CD4-positive, alpha-beta T cell treated with Interleukin-21 for 1 hour (primary cell): ENCODE measurements around the gene SLC5A5.

Source experiments
- DNase-seq: peaks from one replicate; pipeline ENCODE4 v3.0.0-alpha.2; 2020

The SLC5A5 gene

DNA sequence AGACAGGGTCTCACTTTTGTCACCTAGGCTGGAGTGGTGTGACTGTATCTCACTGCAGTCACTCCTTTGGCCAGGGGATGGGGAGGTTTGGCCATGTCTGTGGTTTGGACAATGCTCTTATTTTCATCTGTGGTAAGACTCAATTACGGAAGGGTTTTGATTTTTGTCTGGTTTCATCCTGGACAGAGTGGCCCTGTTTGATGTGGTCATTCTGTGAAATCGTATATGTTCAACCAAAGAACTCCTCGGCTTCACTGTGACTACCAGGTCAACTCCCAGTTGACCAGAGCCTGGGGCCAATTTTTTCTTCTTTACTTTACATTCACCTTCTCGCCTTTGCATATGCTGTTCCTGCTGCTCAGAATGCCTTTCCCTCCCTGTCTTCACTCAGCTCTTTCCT is 54.3 kb downstream of the SLC5A5 start:
- no peak for DNase-seq

DNA sequence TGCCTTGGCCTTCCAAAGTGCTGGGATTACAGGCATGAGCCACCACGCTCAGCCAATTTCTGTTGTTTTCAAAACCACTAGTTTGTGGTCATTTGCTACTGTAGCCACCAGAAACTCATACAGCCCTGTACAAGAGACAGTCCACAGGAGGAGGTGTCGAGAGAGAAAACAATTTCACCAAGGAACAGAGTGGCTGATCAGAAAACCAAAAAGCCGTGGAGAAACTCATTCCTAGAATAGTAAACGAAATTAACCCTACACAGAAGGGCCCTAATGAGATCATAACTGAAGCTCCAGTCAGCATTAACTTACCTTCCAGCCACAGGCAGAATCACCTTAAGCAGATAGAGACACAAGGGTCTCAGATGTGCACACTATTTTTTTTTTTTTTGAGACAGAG is 57.3 kb downstream of the SLC5A5 start:
- no peak for DNase-seq

GRCh38 chr19:17931532-17932191 is 59.9 kb downstream of the SLC5A5 start:
- DNase-seq = no peak

DNA sequence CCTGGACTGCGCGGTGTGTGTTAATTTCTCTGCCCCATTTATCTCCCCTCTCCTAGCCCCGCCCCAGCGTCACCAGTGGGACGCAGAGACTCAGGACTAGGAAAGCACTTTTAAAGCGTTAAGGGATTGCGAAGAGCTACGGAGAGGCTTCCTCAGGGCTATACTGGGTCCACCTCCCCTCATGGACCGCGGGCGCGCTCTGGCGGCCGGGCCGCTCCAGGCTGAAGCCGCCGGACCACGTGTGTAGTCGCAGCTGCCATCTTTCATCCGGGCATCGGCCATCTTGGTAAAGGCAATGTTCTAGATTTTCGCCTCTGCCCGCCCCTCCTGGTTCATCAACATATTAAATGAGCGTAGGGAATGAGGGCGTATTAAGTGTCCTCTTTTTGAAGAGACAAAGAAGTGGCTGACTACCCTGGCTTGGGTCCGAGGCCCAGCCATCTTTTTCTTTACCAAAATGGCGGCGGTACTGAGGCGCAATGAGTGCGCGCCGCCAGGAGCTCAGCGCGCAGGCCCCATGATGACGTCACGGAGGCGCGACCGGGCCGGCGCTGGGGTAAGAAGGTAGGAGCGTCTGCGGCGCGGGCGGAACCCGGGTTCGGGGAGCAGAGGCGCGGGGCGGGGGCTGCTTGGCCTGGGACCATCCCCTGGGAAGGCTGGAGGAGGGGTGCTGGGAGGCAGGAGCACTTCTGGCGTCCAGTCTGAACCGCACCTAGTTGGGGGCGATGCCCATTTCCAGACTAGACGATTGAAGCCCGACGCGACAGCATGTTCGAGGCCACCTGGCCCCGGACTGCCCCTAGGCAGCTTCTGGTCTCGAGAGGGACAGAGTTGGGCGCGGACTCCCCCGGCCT is 61.0 kb downstream of the SLC5A5 start, which contains the start of gene CCDC124:
Gene CCDC124 (plus strand): TSS at position 531 of the 854 bp plus-strand sequence. CDS start 3,406 bp downstream, outside the sequence.
- DNase-seq = peak; percentile 93

DNA sequence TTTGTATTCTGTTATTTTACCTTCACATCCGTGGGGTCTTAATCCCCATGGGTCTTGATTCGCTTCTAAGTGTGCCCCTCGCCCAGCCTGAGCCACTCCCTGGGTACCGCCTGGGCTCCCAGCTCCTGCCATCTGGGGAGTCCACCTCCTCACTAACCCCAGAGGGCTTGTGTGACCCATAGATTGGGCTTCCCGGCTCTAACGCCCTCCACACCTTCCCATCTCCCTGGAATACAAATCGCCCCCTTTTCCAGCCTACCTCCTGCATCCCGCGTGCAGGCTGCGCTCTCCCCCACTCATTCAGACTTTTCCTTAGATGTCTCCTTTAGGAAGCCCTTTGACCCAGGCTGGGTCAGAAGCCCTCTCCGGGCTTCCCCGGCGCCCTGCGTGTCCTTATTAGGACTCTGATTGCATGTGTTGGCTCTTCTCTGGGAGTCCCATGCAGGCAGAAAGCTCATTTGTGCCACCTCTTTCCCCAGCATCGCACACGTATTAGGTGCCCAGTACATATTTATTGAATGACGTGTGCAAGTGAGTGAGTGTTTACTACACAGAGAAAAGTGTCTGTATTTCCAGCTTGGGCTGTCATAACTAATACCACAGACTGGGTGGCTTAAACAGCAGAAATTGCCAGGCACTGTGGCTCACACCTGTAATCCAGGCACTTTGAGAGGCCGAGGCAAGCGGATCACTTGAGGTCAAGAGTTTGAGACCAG is 61.8 kb downstream of the SLC5A5 start:
- DNase-seq = no peak

DNA sequence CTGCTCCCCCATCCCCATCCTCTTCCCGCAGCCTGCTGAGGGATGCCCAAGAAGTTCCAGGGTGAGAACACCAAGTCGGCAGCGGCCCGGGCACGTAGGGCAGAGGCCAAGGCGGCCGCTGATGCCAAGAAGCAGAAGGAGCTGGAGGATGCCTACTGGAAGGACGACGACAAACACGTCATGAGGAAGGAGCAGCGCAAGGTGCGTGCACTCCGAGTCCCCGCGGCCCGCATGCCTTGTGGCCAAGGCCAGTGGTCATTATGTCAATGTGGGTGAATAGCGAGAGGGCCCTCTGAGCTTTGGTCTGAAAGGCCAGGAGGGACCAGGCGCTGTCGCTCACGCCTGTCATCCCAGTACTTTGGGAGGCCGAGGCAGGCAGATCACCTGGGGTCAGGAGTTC is 64.6 kb downstream of the SLC5A5 start:
- DNase-seq = no peak

- no peak for DNase-seq
These were observed 65.7 kb downstream of the SLC5A5 start for GRCh38 chr19:17937371-17937900.

- peak; percentile 85 for DNase-seq
These were observed 66.5 kb downstream of the SLC5A5 start for GRCh38 chr19:17938092-17938845.

DNA sequence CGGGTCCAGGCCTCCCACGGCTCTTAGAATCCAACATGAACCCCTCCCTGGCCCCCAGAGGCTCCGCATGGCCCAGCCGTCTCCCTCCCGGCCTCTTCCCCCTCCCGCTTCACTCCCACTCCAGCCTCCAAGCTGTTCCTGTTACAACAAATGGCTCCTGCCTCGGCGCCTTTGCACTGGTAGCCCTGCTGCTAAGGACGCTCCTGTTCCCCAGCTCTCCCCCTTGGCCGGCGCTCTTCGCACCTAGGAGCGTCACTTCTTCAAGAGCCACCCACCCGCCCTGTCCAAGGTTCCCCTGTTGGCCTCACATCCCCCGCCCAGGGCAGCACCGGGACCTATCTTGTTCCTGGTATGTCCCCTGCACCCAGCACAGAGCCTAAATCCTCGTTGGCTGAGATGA is 70.4 kb downstream of the SLC5A5 start:
- DNase-seq = no peak

DNA sequence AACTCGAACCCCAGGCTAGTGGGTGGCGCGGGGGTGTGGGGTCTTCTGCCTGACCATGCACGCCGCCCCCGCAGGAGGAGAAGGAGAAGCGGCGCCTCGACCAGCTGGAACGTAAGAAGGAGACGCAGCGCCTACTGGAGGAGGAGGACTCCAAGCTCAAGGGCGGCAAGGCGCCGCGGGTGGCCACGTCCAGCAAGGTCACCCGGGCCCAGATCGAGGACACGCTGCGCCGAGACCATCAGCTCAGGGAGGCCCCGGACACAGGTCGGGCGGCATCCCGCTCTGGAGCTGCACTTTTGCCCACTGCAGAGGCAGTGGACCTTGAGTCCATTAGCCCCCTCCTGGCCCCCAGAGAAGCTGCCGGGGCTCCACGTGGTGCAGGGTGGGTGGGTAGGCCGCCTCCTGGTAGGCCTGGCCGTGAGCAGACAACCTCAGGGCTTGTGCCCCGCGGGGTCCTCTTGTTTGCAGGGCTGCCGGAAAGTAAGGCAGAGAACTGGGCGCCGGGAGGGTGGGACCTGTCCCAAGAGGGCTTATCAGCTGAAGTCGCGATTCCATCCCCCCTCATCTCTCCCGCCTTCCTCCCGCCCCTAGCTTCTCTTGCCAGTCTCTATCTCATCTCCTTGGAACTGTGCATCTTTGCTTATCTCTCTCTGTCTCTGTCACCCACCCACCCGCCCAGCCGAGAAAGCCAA is 71.0 kb downstream of the SLC5A5 start:
- DNase-seq = no peak

DNA sequence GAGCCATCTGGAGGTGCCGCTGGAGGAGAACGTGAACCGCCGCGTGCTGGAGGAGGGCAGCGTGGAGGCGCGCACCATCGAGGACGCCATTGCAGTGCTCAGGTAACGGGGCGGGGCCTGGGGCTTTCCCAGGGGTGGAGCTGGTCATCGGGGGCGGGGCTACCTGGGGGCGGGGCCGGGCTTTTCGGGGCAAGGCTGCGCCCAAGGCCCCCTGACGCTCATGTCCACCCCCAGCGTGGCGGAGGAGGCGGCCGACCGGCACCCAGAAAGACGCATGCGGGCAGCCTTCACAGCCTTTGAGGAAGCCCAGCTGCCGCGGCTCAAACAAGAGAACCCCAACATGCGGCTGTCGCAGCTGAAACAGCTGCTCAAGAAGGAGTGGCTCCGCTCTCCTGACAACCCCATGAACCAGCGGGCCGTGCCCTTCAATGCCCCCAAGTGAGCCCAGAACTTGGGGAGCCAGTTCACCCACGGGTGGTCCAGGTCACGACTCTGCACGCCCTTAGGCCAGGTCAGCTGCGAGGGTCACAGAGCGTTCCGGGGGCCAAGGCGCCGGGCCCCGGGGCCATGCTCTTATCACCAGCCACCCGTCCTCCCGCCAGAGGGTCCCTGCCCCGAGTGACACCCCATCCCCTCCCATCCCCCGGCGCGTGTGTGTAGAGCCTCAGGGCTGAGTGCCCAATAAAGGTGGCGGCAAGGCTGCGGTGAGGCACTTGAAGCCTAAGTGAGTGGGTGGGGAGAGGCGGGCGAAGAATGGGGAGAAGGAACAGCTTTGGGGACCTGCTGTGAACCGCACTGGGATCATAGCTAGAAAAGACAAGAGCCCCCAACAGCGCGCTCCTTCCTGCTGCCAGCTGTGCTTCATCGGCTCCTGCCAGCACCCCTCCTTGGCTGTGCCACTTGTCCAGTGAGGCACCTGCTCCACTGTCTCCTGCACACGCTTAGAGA is 71.8 kb downstream of the SLC5A5 start:
- DNase-seq = no peak

DNA sequence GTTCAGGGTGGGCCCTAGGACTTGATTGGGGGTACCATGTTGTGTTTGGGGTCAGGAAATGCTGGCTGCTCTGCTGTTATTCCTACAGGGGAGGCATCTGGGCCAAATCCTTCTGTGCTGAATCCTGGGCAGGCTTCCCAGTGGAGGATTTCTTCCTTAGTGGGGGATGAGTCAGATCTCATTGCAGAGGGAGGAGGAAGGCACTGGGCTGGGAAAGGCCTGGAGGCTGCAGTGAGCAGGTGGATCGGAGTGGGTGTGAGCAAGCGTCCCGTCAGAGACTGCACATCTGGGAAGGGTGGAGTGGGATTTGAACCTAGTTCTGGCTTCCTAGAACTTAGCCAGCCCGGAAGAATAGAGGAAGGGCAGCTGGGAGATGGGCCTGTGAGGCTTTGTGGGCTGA is 72.6 kb downstream of the SLC5A5 start:
- DNase-seq = no peak
